Upper lobe of right lung (tissue), 1 donor: ENCODE results near the gene DNAH2. TPM values are rescaled to one million over a fixed set of nuclear protein-coding genes. Genes with fewer than 3 reads are reported as not detected.

Source experiments
- ATAC-seq: fragments of 200-7000 bp; cut with Tn5 transposase; one replicate; pipeline ENCODE4 v1.9.1; 2020; ENCODE audit warnings: mild to moderate bottlenecking, moderate library complexity
- DNase-seq: peaks from one replicate; pipeline ENCODE4 v3.0.0-alpha.2; 2020
- H3K27ac ChIP-seq: fragments of 200-600 bp; one replicate; pipeline ENCODE4 v1.8.0; 2022
- H3K27me3 ChIP-seq: fragments of 200-600 bp; one replicate; pipeline ENCODE4 v1.8.0; 2022; ENCODE audit warnings: mild to moderate bottlenecking
- H3K36me3 ChIP-seq: fragments of 200-600 bp; one replicate; pipeline ENCODE4 v1.8.0; 2022
- H3K4me1 ChIP-seq: fragments of 200-600 bp; one replicate; pipeline ENCODE4 v1.8.0; 2022
- H3K4me3 ChIP-seq: fragments of 200-600 bp; one replicate; pipeline ENCODE4 v1.8.0; 2022; ENCODE audit warnings: mild to moderate bottlenecking
- H3K9me3 ChIP-seq: fragments of 200-600 bp; one replicate; pipeline ENCODE4 v1.8.0; 2022
- CTCF ChIP-seq: fragments of 200-600 bp; IDR thresholded peaks from one replicate; pipeline ENCODE4 v1.8.0; 2022; ENCODE audit warnings: antibody characterized with exemption
- intact Hi-C: fragments of 100-400 bp; cut with DNase I; formaldehyde crosslinking; loops from one replicate; pipeline ENCODE4 v1.11.0; 2022
- total RNA-seq: library from RNA; stranded (reverse); fragmentation: NEBNext Ultra II Directional; extraction: Animal tissue kit (Norgen Biotek cat#: 25700); gene quantifications from one replicate; pipeline ENCODE4 v1.2.1, GENCODE V29; 2021
- donor health status: DM: no; HTN: yes; CAD: no; lungs with severe emphysema.

The DNAH2 gene
- total RNA-seq, 1 donor from 2014 or later = 0.58 TPM

GRCh38 chr17:7839190-7839875, 121.8 kb downstream of the DNAH2 start:
- H3K27me3 ChIP-seq = no peaks in the 10 kb centered on the region
- ATAC-seq (no peak), DNase-seq (no peak)
- intact Hi-C loops = no loop called here
- no peaks in the 10 kb centered on the region for H3K9me3 ChIP-seq
- H3K4me3 ChIP-seq = no peak overlapping the region
- peaks cover 5% of the 10 kb centered on the region for H3K36me3 ChIP-seq
- H3K4me1 ChIP-seq = peaks cover 46% of the 10 kb centered on the region
- no peak for TF ChIP-seq CTCF
- peak overlapping the region; percentile 51 for H3K27ac ChIP-seq

DNA sequence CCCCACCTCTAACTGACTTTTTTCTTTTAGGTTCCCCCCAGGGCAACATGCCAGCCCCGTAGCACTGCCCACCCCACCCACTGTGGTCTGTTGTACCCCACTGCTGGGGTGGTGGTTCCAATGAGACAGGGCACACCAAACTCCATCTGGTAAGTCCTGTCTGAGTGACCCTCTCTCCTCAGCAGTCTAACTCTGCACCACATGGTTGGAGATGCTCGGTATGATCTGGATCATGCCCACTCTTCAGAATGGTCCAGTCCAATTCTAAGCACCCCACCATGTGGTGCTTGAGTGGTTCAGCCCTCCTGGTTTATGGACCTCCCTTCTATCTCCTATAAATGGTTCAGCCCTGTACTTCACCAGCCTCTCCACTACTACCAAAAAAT, 122.3 kb downstream of the DNAH2 start:
- Histone ChIP-seq H3K36me3 (peaks cover 5% of the 10 kb centered on the region), H3K27ac (no peak overlapping the region), H3K27me3 (no peaks in the 10 kb centered on the region), H3K4me1 (peaks cover 46% of the 10 kb centered on the region), H3K9me3 (no peaks in the 10 kb centered on the region), H3K4me3 (no peak overlapping the region)
- ATAC-seq (no peak), DNase-seq (no peak)
- TF ChIP-seq CTCF = no peak
- intact Hi-C loops = no loop called here

DNA sequence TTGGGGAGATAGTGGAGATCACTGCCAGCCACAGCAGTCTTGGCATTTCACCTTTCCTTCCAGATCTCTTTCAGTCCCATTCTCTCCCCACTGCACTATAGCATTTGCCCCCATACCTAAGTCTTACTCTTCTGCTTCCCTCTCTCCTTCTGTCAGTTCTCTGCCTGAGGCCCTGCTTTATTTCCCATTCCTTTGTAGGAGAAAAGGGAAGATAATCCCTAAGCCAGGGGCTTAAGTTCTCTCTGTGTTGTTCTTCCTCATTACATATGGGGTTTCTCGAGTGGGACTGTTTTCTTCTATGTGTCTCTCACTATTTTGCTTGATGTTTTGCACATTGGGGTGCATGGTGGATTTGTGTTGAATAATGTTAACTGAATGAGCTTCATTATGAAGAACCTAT, 122.9 kb downstream of the DNAH2 start:
- no peak for DNase-seq
- no peak for ATAC-seq
- Histone ChIP-seq H3K4me1 (peaks cover 51% of the 10 kb centered on the region), H3K9me3 (no peaks in the 10 kb centered on the region), H3K4me3 (no peak overlapping the region), H3K36me3 (peaks cover 7% of the 10 kb centered on the region), H3K27me3 (no peaks in the 10 kb centered on the region), H3K27ac (peak overlapping the region; percentile 97)
- TF ChIP-seq CTCF = no peak
- intact Hi-C loops = no loop called here

- H3K4me1 ChIP-seq = peaks cover 56% of the 10 kb centered on the region
- no peaks in the 10 kb centered on the region for H3K9me3 ChIP-seq
- peak overlapping the region; percentile 97 for H3K27ac ChIP-seq
- no peaks in the 10 kb centered on the region for H3K27me3 ChIP-seq
- intact Hi-C loops = no loop called here
- H3K4me3 ChIP-seq = peak overlapping the region; percentile 90
- ATAC-seq (no peak), DNase-seq (no peak)
- TF ChIP-seq CTCF = no peak
- H3K36me3 ChIP-seq = peaks cover 12% of the 10 kb centered on the region
Observed at GRCh38 chr17:7840875-7841274, 123.3 kb downstream of the DNAH2 start.

- Histone ChIP-seq H3K27ac (peak overlapping the region; percentile 97), H3K36me3 (peaks cover 17% of the 10 kb centered on the region), H3K9me3 (no peaks in the 10 kb centered on the region), H3K27me3 (no peaks in the 10 kb centered on the region), H3K4me1 (peaks cover 56% of the 10 kb centered on the region), H3K4me3 (peak overlapping the region; percentile 90)
- DNase-seq = peak; percentile 93
- ATAC-seq = peak; percentile 49
- intact Hi-C loops = no loop called here
- TF ChIP-seq CTCF = peak; percentile 14
Observed at GRCh38 chr17:7841396-7841914, 123.9 kb downstream of the DNAH2 start.
